Measurements from ENCODE around the gene RCN1.

RCN1 gene

DNA sequence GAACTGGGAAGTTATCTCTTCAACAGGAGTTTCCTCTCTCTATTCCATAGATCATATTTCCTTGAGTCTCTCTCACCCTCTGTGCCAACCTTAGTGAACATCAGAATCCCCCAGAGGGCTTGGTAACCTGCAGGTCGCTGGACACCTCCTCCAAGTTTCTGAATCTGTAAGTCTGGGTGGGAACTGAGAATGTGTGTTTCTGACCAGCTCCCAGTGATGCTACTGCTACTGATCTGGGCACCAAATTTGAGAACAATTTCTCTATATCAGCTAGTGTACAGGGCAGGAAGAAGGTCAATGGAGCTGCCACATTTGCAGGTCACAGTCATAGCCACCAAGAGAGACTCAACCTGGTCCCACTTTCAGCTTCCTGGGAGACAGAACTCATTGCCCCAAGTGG lies 62.9 kb downstream of the RCN1 start:
- DNase-seq (ENCODE audit: low read depth in 2 of 2): no peak

- no peak for DNase-seq (ENCODE audit: low read depth in 2 of 2)
Observed at GRCh38 chr11:32154275-32154674, 63.4 kb downstream of the RCN1 start.

All from stimulated activated CD4-positive, alpha-beta T cell treated with anti-CD3 and anti-CD28 coated beads, Interleukin-12 subunit alpha, Interleukin-12 subunit beta, amount 100 ng/mL, for 24 hours (primary cell).